HG02973 (cell line): ENCODE results near the gene CYBA.
A peak's percentile ranks its signal among the peaks of the same experiment; 100 is the strongest.
"Not testable (repeated sequence)": the region's sequence is repeated elsewhere in the genome, so short reads cannot be mapped to it uniquely, and the experiment has no call there.

Source experiments
- ATAC-seq: cut with Tn5 transposase; IDR thresholded peaks from one replicate; pipeline ENCODE4 v1.9.1; 2021; ENCODE audit warnings: moderate library complexity; ENCODE audit not compliant: unreplicated experiment

CYBA gene

GRCh38 chr16:88686439-88687253 lies 35.8 kb upstream of the CYBA start, which contains the start of gene SNAI3:
TSS of gene SNAI3 (minus strand) at chr16:88686507. CDS start at chr16:88686406, 101 bp downstream.
- ATAC-seq = peak; percentile 68

GRCh38 chr16:88686062-88686438 lies 35.2 kb upstream of the CYBA start:
- ATAC-seq = no peak

- no peak for ATAC-seq
These were observed 34.6 kb upstream of the CYBA start for GRCh38 chr16:88685156-88686061.

DNA sequence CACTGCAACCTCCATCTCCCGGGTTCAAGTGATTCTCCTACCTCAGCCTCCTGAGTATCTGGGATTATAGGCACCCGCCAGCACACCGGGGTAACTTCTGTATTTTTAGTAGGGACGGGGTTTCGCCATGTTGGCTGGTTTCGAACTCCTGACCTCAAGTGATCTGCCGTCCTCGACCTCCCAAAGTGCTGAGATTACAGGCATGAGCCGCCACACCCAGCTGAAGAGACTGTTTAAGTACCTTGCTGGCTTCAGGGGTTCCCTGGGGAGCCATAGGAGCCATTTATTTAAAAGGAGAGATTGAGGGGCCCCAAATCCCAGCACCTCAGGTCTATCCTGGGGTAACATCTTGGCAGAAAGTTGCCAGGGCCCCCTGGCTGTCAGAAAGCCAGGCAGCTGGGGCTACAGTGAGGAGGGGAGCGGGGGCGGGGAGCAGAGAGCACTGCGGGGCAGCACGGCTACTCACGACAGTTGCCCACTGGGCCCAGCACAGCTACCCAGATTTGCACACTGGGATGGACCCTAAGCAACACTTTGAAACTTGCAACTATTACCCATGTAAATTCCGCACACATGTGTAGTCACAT lies 33.8 kb upstream of the CYBA start:
- no peak for ATAC-seq

DNA sequence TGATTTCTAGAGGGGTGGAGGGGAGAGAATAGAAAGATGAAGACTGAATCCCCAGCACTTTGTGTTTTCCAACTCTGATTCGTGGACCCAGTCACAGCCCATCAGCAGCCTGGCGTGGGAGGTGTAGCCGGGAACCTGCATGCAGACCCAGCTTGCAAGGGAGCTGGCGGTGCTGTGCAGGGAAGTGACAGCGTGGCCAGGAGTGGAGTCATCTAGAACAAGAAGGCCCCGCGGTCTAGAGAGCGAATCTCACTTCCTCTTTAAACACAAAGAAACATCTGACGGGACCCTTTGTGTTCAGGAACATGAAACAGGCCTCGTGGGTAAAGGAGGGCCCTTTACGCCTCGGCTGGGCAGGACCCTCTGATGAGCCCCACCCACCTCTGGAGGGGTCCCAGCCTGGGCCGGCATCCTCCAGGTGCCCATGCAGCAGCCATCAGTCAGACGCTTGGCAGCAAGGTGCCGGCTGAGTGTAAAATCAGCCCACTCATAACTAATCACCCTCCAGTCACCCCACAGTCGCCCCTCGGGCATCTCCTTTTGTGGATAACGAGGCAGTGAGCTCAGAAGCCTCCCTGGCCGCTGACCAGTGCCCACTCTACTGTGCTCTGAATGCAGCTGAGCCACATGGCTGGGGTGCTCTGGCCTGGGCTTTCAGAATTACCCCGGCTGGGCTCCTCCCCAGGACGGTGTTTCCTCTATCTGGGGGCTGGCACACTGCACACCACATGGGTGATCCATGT lies 31.0 kb upstream of the CYBA start:
- peak; percentile 63 for ATAC-seq

DNA sequence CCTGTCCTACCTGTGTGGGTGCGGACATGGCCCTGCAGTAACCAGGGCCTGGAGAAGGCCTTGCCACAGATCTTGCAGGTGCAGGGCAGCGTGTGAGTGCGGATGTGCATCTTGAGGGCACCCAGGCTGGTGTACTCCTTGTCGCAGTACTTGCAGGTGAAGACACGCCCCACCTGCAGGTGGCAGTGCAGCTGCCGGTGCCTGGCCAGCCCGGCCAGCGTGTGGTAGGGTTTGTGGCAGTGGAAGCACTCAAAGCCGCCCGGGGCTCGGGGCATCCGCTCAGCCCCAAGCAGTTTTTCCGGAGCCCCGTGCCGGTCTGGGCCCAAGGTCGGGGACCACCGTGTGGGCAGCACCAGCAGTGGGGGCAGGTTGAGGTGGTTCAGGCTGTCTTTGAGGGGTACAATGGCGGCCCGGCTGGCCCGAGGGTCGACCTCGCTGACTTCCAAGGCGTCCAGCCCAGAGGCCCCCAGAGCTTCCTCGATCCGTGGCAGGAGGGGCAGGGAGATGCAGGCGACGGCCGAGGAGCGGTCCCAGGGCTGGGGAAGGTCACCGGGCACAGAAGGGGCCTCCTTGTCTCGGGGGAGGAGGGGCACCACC lies 30.3 kb upstream of the CYBA start:
- ATAC-seq = no peak

- ATAC-seq = no peak
These were observed 29.8 kb upstream of the CYBA start for GRCh38 chr16:88680554-88681083.

- ATAC-seq = no peak
These were observed 27.5 kb upstream of the CYBA start for GRCh38 chr16:88678224-88678979.

DNA sequence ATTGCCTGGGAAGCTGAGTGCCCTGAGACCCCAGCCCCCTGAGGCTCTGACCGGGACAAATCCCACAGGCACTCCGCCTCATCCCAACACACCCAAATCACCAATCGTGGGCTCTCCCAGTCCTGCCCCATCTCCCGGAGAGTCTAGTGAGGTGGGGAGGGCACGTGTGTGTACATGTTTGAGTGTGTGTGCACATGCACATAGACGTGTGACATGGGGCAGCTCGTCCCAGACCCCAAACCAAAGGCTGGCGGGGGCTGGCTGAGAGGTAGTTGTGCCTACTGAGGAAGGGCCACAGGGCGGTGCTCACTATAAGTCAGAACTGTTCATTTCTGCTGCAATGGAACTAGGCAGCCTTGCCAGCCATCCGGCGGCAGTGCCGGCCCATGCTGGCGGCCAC lies 26.9 kb upstream of the CYBA start:
- no peak for ATAC-seq

GRCh38 chr16:88676502-88677242 lies 25.8 kb upstream of the CYBA start:
- no peak for ATAC-seq

- ATAC-seq = no peak
These were observed 23.0 kb upstream of the CYBA start for GRCh38 chr16:88673716-88674379.

DNA sequence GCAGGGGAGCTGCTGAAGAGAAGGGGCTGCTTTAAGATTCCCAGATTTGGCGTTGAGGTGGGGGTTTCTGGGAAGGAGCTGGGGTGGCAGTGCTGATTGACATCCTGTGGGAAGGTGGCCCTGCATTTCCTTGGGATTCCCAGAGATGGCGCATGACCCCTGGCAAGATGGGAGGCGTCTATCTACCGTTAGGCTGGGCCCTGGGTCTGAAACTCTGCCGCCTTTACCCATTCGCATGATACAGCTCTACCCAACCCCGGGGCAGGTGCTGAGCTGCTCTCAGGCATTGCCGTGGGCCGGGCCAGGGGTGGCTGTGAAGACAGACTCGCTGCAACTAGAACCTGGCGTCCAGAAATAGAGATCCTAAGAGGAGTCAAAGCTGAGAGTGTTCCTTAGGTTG lies 21.9 kb upstream of the CYBA start:
- ATAC-seq = no peak

DNA sequence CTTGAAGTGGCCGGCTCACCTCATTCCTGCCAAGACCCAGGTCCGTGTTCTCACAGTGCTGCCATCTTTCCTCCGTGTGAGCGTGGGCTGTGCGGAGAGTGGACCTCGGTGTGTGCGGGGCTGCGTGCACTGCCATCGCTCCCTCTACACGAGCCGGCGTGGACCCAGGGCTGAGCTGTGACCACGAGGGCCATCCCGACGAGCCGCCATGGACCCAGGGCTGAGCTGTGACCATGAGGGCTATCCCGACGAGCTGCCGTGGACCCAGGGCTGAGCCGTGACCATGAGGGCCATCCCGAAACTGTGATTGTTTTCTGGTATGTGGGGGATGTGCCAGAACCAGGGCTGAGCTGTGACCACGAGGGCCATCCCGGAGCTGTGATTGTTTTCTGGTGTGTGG lies 21.0 kb upstream of the CYBA start:
- no peak for ATAC-seq

- ATAC-seq = no peak
These were observed 19.1 kb upstream of the CYBA start for GRCh38 chr16:88669980-88670379.

DNA sequence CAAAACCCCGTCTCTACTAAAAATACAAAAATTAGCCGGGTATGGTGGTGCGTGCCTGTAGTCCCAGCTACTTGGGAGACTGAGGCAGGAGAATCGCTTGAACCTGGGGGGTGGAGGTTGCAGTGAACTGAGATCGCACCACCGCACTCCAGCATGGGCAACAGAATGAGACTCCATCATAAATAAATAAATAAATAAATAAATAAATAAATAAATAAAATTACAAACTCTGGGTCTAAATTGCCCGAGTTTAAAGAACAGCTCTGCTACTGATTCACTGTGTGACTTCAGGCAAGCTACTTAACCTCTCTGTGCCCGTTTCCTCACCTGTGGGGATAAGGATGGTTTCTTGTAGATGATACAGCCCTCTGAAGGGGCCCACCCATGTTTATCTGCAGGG lies 18.6 kb upstream of the CYBA start:
- not testable (repeated sequence) for ATAC-seq

GRCh38 chr16:88667461-88667860 lies 16.6 kb upstream of the CYBA start:
- no peak for ATAC-seq

GRCh38 chr16:88665570-88665969 lies 14.7 kb upstream of the CYBA start:
- ATAC-seq = no peak

DNA sequence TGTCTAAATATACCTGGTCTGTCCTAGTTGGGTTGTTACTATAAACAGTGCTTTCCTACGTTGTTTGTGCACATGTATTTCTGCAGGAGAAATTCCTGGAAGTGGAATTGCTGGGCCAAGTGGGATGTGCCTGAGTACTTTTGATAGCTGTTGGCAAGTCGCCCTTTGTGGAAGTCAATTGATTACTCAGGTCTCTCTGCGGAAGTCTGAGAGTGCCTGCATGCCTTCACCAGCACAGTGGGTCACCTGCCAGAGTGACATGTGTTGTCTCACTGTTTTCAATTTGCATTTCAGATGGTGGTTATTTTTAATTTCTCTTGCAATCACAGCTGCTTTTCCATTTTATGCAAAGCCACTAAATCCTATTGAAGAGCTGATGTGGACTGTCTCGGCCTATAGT lies 14.3 kb upstream of the CYBA start:
- ATAC-seq = no peak
